Airway epithelial cell (primary cell): ENCODE measurements around the gene RAPSN. TPM values are rescaled to one million over a fixed set of nuclear protein-coding genes. Genes with fewer than 3 reads are reported as not detected.

Experiments used
- total RNA-seq: library from RNA; depleted of rRNA; stranded (reverse); fragments of >200 nt; gene quantifications from 2 replicates; pipeline ENCODE4 v1.2.3, GENCODE V29; 2015

RAPSN gene
- not detected in 2 replicates for total RNA-seq

GRCh38 chr11:47448566-47449427 is at the start of gene RAPSN:
Gene RAPSN (minus strand): TSS chr11:47449136. CDS start chr11:47448964, 172 bp downstream.

DNA sequence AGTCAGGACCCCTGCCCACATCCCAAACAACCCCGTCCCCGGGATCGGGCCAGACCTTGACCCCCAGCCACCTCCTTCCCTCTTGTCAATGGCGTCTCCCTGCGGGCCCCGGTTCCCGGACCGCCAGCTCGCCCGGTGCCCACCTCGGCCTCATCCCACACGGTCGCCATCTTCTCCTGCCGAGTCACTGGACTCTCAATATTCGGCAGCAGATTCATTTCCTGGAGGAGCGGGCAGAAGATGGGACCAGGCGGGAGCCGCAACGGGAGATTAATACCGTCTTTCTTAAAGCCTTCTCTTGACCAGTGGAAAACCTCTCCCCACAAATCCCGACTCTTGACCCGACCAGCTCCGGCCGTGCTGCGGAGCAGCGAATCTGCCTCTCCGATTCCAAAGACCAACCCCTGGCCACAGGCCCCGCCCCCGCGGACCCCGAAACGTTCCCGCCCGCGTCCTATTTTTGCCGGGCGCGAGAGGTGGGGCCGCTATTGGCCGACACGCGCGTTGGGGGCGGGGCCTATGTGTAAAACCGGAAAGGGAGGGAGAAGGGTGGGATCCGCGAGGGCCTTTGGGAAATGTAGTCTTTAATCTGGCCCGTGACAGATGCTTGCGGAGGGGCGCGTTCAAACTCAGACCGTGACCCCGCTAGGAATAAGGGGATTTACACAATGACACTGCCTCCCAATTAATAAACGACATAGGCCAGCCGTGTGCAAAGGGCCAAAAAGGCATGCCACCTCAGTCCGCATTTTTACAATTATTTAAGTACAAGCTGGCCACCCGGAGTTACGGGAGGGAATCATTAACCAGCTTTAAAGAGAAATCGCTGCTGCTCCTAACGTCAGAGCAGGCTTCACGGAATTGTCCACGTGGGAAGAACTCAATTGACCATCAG is 22.6 kb downstream of the RAPSN start, which contains the start of gene PSMC3:
Gene PSMC3 (minus strand): TSS at position 378 of the 895 bp plus-strand sequence. CDS start 160 bp downstream, at position 218.

GRCh38 chr11:47407746-47408590 is 41.0 kb downstream of the RAPSN start, which contains the start of gene SLC39A13:
Gene SLC39A13 (plus strand): TSS chr11:47408590. CDS start chr11:47410095, 1,505 bp downstream.

Other genes with a start within 250 kb of the RAPSN start
- 48.5 and 52.1 TPM in 2 replicates for gene DDB2, start 234.2 kb downstream of the RAPSN start, total RNA-seq
- 19.4 and 21.3 TPM in 2 replicates for gene ACP2, start 200.3 kb downstream of the RAPSN start, total RNA-seq
- gene NR1H3, start 191.1 kb downstream of the RAPSN start, total RNA-seq, result 7.2 and 8.9 TPM in 2 replicates
- gene MADD, start 179.0 kb downstream of the RAPSN start, total RNA-seq, result 14.1 and 15.2 TPM in 2 replicates
- not detected in 2 replicates for gene MYBPC3, start 96.4 kb downstream of the RAPSN start, total RNA-seq
- gene SPI1, start 70.6 kb downstream of the RAPSN start, total RNA-seq, result not detected in 2 replicates
- gene SLC39A13, start 40.5 kb downstream of the RAPSN start, total RNA-seq, result 48.3 and 50.5 TPM in 2 replicates
- 136 and 162 TPM in 2 replicates for gene PSMC3, start 22.7 kb downstream of the RAPSN start, total RNA-seq
- 41.8 and 52.2 TPM in 2 replicates for gene CELF1, start 104.0 kb upstream of the RAPSN start, total RNA-seq
- 126 and 182 TPM in 2 replicates for gene PTPMT1, start 116.5 kb upstream of the RAPSN start, total RNA-seq
- 12.2 and 19.5 TPM in 2 replicates for gene KBTBD4, start 129.8 kb upstream of the RAPSN start, total RNA-seq
- gene NDUFS3, start 129.9 kb upstream of the RAPSN start, total RNA-seq, result 92.2 and 107 TPM in 2 replicates
- gene FAM180B, start 137.5 kb upstream of the RAPSN start, total RNA-seq, result not detected in 2 replicates
- gene C1QTNF4, start 145.3 kb upstream of the RAPSN start, total RNA-seq, result 0.09 and 0.92 TPM in 2 replicates
- 103 and 173 TPM in 2 replicates for gene MTCH2, start 193.4 kb upstream of the RAPSN start, total RNA-seq